HUES48 (cell line): ENCODE data around the gene PMVK.
"Not testable (repeated sequence)": the region's sequence is repeated elsewhere in the genome, so short reads cannot be mapped to it uniquely, and the experiment has no call there.

Experiments
- H3K27ac ChIP-seq: one replicate; pipeline ENCODE4 v1.7.0; 2013; ENCODE audit warnings: low read depth, low read length, inconsistent platforms
- H3K27me3 ChIP-seq: 2 replicates; pipeline ENCODE4 v1.6.1; 2013; ENCODE audit warnings: mild to moderate bottlenecking, low read length; ENCODE audit not compliant: control insufficient read depth, insufficient read depth
- H3K36me3 ChIP-seq: 2 replicates; pipeline ENCODE4 v1.6.1; 2013; ENCODE audit warnings: low read length; ENCODE audit not compliant: control insufficient read depth, insufficient read depth
- H3K4me1 ChIP-seq: 2 replicates; pipeline ENCODE4 v1.6.1; 2013; ENCODE audit warnings: mild to moderate bottlenecking, low read length; ENCODE audit not compliant: control insufficient read depth, insufficient read depth
- H3K4me3 ChIP-seq: 2 replicates; pipeline ENCODE4 v1.5.1; 2013; ENCODE audit warnings: mild to moderate bottlenecking, low read depth, low read length
- H3K9ac ChIP-seq: 2 replicates; pipeline ENCODE4 v1.6.1; 2013; ENCODE audit warnings: mild to moderate bottlenecking, low read depth, low read length, moderate library complexity
- H3K9me3 ChIP-seq: 2 replicates; pipeline ENCODE4 v1.6.1; 2013; ENCODE audit warnings: low read length; ENCODE audit not compliant: control insufficient read depth, insufficient read depth

The PMVK gene

DNA sequence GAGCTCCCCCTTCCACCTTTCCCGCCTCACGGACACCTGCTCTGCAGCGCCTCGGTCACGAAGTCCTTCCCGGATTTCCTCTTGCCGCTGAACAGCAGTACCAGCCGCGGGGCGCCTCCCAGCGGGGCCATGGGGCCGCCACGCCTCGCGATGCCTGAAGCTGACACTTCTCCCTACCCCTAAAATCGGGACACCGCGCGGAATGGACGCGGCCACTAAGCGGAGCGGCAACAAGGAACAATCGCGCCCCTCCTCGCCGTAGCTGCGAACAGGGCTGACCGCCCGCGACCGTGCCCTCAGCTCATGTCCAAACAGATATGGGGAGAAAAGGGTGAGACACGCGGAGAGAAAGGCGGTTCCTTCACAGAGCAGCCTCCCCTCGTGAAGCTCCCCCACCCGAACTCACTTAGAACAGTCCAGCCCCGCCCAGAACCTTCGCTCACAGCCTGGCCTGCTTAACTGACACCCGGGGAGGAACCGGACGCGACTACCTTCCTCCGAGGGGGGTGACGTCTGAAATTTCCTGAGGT is at the start of gene PMVK:
Gene PMVK, minus strand, starts transcription at position 165 of the 530 bp plus-strand sequence. Its CDS starts 34 bp downstream, at position 131.
- H3K27me3 ChIP-seq: no peaks in the 10 kb centered on the region
- H3K36me3 ChIP-seq: peaks cover 5% of the 10 kb centered on the region; the same call in 1 of the 2 replicates
- H3K4me1 ChIP-seq: peaks cover 15% of the 10 kb centered on the region
- peak within 1 kb of the TSS; percentile 82 for H3K4me3 ChIP-seq
- peak within 1 kb of the TSS; percentile 90 for H3K9ac ChIP-seq
- H3K27ac ChIP-seq: peak within 1 kb of the TSS; percentile 93
- H3K9me3 ChIP-seq: no peaks in the 10 kb centered on the region

DNA sequence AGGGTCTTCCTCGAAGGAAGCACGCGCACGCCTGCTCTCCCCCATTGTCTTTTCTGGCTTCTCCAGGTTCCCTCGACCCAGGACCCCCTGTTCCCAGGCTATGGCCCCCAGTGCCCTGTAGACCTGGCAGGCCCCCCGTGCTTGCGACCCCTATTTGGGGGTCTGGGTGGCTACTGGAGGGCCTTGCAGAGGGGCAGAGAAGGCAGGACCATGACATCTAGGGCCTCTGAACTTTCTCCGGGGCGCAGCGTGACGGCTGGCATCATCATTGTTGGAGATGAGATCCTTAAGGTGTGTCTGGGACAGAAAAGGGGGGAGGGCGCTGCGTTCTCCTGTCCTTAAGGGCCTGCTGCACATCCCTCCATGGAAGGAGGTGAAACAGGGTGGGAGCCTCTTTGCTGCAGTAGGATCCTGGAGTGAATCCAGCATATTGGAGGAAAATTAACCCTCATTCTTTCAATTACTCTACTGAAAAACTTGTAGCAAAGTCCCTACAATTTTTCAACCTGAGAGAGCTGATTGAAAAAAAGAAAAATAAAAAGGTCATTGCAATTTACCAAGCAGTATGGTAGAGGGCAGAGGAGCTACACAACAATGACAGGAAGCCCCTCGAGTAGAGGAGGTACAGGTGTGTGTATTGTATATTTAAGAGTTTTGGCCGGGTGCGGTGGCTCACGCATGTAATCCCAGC is 47.4 kb upstream of the PMVK start:
- Histone ChIP-seq H3K36me3 (peaks cover 40% of the 10 kb centered on the region), H3K4me1 (peaks cover 5% of the 10 kb centered on the region), H3K27me3 (no peaks in the 10 kb centered on the region), H3K9ac (peak overlapping the region; percentile 83), H3K27ac (peak overlapping the region; percentile 47), H3K9me3 (no peaks in the 10 kb centered on the region), H3K4me3 (peak overlapping the region; percentile 90)

GRCh38 chr1:154982897-154983648 is 46.6 kb upstream of the PMVK start, which contains the start of gene FLAD1:
Gene FLAD1 (plus strand): TSS chr1:154983344. CDS start chr1:154983695, 351 bp downstream.
- H3K9ac ChIP-seq: peak within 1 kb of the TSS; percentile 83
- H3K27me3 ChIP-seq: no peaks in the 10 kb centered on the region
- peak within 1 kb of the TSS; percentile 90 for H3K4me3 ChIP-seq
- peaks cover 37% of the 10 kb centered on the region for H3K36me3 ChIP-seq
- H3K9me3 ChIP-seq: no peaks in the 10 kb centered on the region
- peak within 1 kb of the TSS; percentile 97 for H3K27ac ChIP-seq
- H3K4me1 ChIP-seq: peaks cover 5% of the 10 kb centered on the region

DNA sequence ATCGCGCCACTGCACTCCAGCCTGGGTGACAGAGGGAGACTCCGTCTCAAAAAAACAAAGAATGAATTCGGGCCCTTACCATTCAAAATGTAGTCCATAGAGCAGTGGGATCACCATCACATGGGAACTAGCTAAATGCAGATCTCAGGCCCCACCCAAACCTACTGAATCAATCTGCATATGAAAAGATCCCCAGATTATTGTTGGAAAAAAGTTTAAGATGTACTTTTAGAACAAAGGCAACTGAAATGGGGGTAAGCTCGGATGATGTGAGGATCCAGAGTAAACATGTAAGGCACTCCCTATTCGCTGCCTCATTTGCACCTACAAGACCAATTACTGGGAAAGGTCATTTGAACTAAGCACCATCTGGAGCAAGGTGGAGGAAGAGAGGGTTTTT is 45.8 kb upstream of the PMVK start:
- H3K27me3 ChIP-seq: no peaks in the 10 kb centered on the region
- H3K9ac ChIP-seq: peak overlapping the region; percentile 80
- peak overlapping the region; percentile 61 for H3K4me3 ChIP-seq
- peaks cover 5% of the 10 kb centered on the region for H3K4me1 ChIP-seq
- peaks cover 37% of the 10 kb centered on the region for H3K36me3 ChIP-seq
- peak overlapping the region; percentile 97 for H3K27ac ChIP-seq
- no peaks in the 10 kb centered on the region for H3K9me3 ChIP-seq

DNA sequence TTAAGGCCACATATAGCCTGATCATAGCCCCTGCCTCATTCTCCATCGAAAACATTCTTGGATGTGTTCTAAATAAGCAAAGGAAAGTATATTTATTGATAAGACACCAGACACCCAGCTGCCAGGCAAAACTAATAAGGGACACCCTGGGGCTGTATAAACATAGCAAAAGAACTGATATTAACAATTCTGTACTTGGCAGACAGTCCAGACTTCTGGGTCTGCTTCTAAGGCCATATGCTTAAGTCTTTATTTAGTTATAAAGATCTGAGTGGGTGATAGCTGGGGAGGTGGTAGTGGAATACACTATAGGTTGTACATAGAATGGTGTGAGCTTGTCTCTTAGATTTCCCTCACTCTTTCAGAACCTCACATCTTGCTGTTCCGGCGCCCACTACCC is 41.8 kb upstream of the PMVK start:
- Histone ChIP-seq H3K4me3 (no peak overlapping the region), H3K27ac (no peak overlapping the region), H3K36me3 (peaks cover 29% of the 10 kb centered on the region), H3K9me3 (no peaks in the 10 kb centered on the region), H3K27me3 (no peaks in the 10 kb centered on the region), H3K4me1 (peaks cover 13% of the 10 kb centered on the region), H3K9ac (no peak overlapping the region)

DNA sequence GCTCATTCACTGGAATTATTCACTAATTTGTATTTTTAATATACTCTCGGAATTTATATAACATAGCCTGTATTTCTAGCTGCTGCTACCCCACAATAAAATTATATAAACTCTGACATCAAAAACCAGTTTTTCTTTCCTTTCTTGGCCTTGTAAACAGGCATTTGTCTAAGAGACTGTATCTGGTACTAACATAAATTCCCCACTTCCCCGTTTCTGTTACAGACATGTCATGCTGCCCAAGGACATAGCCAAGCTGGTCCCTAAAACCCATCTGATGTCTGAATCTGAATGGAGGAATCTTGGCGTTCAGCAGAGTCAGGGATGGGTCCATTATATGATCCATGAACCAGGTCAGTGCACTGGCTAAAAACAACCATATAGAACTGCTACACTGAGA is 41.2 kb upstream of the PMVK start:
- not testable (repeated sequence) for H3K27ac ChIP-seq, H3K27me3 ChIP-seq, H3K9me3 ChIP-seq, H3K9ac ChIP-seq, H3K4me3 ChIP-seq
- peaks cover 17% of the 10 kb centered on the region for H3K4me1 ChIP-seq
- peaks cover 29% of the 10 kb centered on the region for H3K36me3 ChIP-seq

GRCh38 chr1:154975409-154976059 is 39.0 kb upstream of the PMVK start:
- no peaks in the 10 kb centered on the region for H3K9me3 ChIP-seq
- peak overlapping the region; percentile 98 for H3K27ac ChIP-seq
- H3K9ac ChIP-seq: peak overlapping the region; percentile 88
- H3K36me3 ChIP-seq: peaks cover 29% of the 10 kb centered on the region
- H3K27me3 ChIP-seq: no peaks in the 10 kb centered on the region
- peaks cover 24% of the 10 kb centered on the region for H3K4me1 ChIP-seq
- peak overlapping the region; percentile 94 for H3K4me3 ChIP-seq

GRCh38 chr1:154974808-154975408 is 38.4 kb upstream of the PMVK start:
- Histone ChIP-seq H3K9ac (peak overlapping the region; percentile 88), H3K27me3 (no peaks in the 10 kb centered on the region), H3K9me3 (no peaks in the 10 kb centered on the region), H3K4me1 (peaks cover 24% of the 10 kb centered on the region), H3K4me3 (peak overlapping the region; percentile 94), H3K27ac (peak overlapping the region; percentile 98), H3K36me3 (peaks cover 25% of the 10 kb centered on the region)

- H3K27me3 ChIP-seq: no peaks in the 10 kb centered on the region
- peak within 1 kb of the TSS; percentile 98 for H3K27ac ChIP-seq
- peaks cover 25% of the 10 kb centered on the region for H3K4me1 ChIP-seq
- peak within 1 kb of the TSS; percentile 94 for H3K4me3 ChIP-seq
- peaks cover 19% of the 10 kb centered on the region for H3K36me3 ChIP-seq
- peak within 1 kb of the TSS; percentile 91 for H3K9ac ChIP-seq
- no peaks in the 10 kb centered on the region for H3K9me3 ChIP-seq
Measured at GRCh38 chr1:154974102-154974807, 37.7 kb upstream of the PMVK start, which contains the start of gene CKS1B. Gene CKS1B (plus strand): TSS chr1:154974681. CDS start chr1:154974746, 65 bp downstream.
